ENCODE measurements around the gene EYS. TPM values are rescaled to one million over a fixed set of nuclear protein-coding genes. Genes with fewer than 3 reads are reported as not detected.

Gene EYS
- total RNA-seq, 2 donors from 2014 or later: 0.18 to 3.5 TPM

GRCh38 chr6:64023693-64024092 is 1683.3 kb downstream of the EYS start:
- intact Hi-C loops (cut with DNase I): no loop called here
- Histone ChIP-seq H3K36me3 (no peaks in the 10 kb centered on the region), H3K27ac (no peak overlapping the region), H3K4me3 (no peak overlapping the region), H3K27me3 (replicated peaks; ENCODE audit: insufficient read depth) (no peaks in the 10 kb centered on the region), H3K4me1 (replicated peaks) (no peaks in the 10 kb centered on the region), H3K9me3 (no peaks in the 10 kb centered on the region)
- WGBS: 94% methylated on average over 24 of the region's 24 CpGs
- DNase-seq (ENCODE audit: low spot score): no peak
- TF ChIP-seq POLR2AphosphoS5 (IDR thresholded peaks at IDR 0.05) (no peak), POLR2A (IDR thresholded peaks at IDR 0.05) (no peak), CTCF (IDR thresholded peaks at IDR 0.05) (no peak)

- Histone ChIP-seq H3K4me3 (no peak overlapping the region), H3K36me3 (no peaks in the 10 kb centered on the region), H3K27me3 (replicated peaks; ENCODE audit: insufficient read depth) (peaks cover 2% of the 10 kb centered on the region), H3K9me3 (no peaks in the 10 kb centered on the region), H3K27ac (no peak overlapping the region), H3K4me1 (replicated peaks) (no peaks in the 10 kb centered on the region)
- intact Hi-C loops (cut with DNase I): loop anchor here (5.0 kb wide), 1 partner anchor 318 kb away; no protein-coding TSS in a partner anchor
- no peak for DNase-seq (ENCODE audit: low spot score)
- TF ChIP-seq CTCF (IDR thresholded peaks at IDR 0.05) (no peak), POLR2A (IDR thresholded peaks at IDR 0.05) (no peak), POLR2AphosphoS5 (IDR thresholded peaks at IDR 0.05) (no peak)
These were observed 1692.4 kb downstream of the EYS start for GRCh38 chr6:64014595-64014994.

DNA sequence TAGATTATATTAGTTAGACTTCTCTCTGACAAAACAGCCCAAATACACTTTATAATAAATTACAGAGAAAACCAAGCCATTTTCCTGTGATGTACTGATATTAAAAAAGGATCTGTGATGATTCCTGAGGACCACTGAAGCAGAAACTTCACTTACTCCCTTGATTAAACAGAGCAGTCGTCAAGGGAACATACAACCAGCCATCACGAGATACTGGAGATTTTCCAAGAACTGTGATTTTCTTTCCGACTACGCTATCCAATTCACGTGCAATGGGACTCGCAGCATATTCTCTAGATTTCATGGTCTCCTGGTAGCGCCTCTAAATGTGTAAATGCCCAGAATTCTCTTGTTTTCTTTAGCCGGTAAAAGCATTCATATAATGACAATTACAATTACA is 1694.0 kb downstream of the EYS start:
- Histone ChIP-seq H3K4me1 (replicated peaks) (no peaks in the 10 kb centered on the region), H3K27ac (no peak overlapping the region), H3K4me3 (no peak overlapping the region), H3K27me3 (replicated peaks; ENCODE audit: insufficient read depth) (peaks cover 2% of the 10 kb centered on the region), H3K36me3 (no peaks in the 10 kb centered on the region), H3K9me3 (no peaks in the 10 kb centered on the region)
- no peak for TF ChIP-seq CTCF (IDR thresholded peaks at IDR 0.05)
- no peak for TF ChIP-seq POLR2A (IDR thresholded peaks at IDR 0.05)
- no peak for TF ChIP-seq POLR2AphosphoS5 (IDR thresholded peaks at IDR 0.05)
- intact Hi-C loops (cut with DNase I): loop anchor here (5.0 kb wide), 1 partner anchor 319 kb away; no protein-coding TSS in a partner anchor
- DNase-seq (ENCODE audit: low spot score): no peak
- 66% methylated on average over 8 of the region's 8 CpGs for WGBS

DNA sequence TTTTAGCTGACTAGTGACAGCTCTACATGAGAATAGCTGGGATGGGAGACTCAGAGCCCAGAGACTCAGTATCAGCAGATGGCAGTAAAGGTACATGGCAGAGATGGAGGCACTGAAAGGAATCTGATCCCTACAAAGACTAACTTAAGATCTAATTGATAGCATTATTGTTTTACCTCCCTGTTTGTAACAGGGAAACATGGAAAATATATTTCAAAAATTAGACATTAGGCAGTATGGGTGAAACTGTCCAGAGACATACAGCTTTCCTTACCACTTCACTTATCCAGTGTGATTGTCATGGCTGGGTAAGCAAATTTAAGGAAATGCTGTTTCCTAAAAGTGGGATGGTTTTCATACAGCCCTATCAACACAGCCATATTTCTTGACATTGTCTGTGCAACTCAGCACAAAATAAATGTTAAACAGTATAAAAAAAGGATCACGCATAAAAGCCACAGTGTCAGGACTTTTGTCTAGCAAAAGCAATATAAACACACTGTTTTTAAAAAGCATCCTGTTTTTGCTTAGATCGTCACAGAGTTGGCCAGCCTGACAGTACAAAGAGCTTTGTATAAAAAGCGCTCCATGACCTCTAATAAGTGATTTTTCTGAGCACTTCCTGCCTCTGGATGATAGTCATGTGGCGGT is 1694.5 kb downstream of the EYS start:
- H3K27ac ChIP-seq: no peak overlapping the region
- H3K9me3 ChIP-seq: no peaks in the 10 kb centered on the region
- no peaks in the 10 kb centered on the region for H3K36me3 ChIP-seq
- no peaks in the 10 kb centered on the region for H3K4me1 ChIP-seq (replicated peaks)
- intact Hi-C loops (cut with DNase I): loop anchor here (5.0 kb wide), 1 partner anchor 320 kb away; no protein-coding TSS in a partner anchor
- TF ChIP-seq POLR2A (IDR thresholded peaks at IDR 0.05): no peak
- TF ChIP-seq CTCF (IDR thresholded peaks at IDR 0.05): peak in 3 of 4 experiments; percentile 36 to 66 (median 55)
- no peak for TF ChIP-seq POLR2AphosphoS5 (IDR thresholded peaks at IDR 0.05)
- H3K27me3 ChIP-seq (replicated peaks; ENCODE audit: insufficient read depth): peaks cover 2% of the 10 kb centered on the region
- H3K4me3 ChIP-seq: no peak overlapping the region
- WGBS: 40% methylated on average over 4 of the region's 4 CpGs
- no peak for DNase-seq (ENCODE audit: low spot score)

DNA sequence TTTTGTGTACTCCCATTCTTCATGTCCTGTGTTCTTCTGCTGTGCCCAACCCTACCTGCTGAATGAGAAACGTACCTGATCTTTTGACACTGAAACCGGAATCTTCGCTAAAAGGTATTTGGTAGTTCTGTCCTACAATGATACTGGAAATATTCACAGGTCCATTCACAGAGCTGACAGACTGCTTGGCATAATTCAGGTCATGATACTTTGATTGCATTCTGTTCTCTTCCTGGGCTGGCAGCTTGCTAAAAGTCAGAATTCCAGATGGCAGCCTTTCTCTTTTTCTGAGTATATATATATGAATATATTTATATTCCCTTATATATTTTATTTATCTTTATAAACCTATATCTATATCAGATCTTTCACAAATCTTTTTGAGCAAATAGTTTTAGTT is 1696.4 kb downstream of the EYS start:
- intact Hi-C loops (cut with DNase I): loop anchor here (5.0 kb wide), 1 partner anchor 322 kb away; no protein-coding TSS in a partner anchor
- TF ChIP-seq CTCF (IDR thresholded peaks at IDR 0.05) (no peak), POLR2AphosphoS5 (IDR thresholded peaks at IDR 0.05) (no peak), POLR2A (IDR thresholded peaks at IDR 0.05) (no peak)

More for the DNA sequence above, 1696.4 kb downstream of the EYS start:
- Histone ChIP-seq H3K9me3 (no peaks in the 10 kb centered on the region), H3K27ac (no peak overlapping the region), H3K27me3 (replicated peaks; ENCODE audit: insufficient read depth) (peaks cover 2% of the 10 kb centered on the region), H3K4me3 (no peak overlapping the region), H3K36me3 (no peaks in the 10 kb centered on the region), H3K4me1 (replicated peaks) (no peaks in the 10 kb centered on the region)
- WGBS: 93% methylated on average over 3 of the region's 3 CpGs
- no peak for DNase-seq (ENCODE audit: low spot score)
